Heart right ventricle (tissue), 16 donors: Measurements from ENCODE around the gene ADGRA1. TPM values are rescaled to one million over a fixed set of nuclear protein-coding genes. Genes with fewer than 3 reads are reported as not detected.
A peak's percentile ranks its signal among the peaks of the same experiment; 100 is the strongest.

Experiments used
- ATAC-seq, 8 donors: fragments of 200-7000 bp; cut with Tn5 transposase; one replicate each; pipeline ENCODE4 v1.9.1; 2020; ENCODE audit warnings: mild to moderate bottlenecking in 8 of 8, moderate library complexity in 8 of 8, moderate number of reproducible peaks in 1 of 8
- DNase-seq, 2 donors: peaks; one replicate each; pipeline ENCODE4 v3.0.0-alpha.2; 2020
- H3K27ac ChIP-seq, 10 donors: fragments of 200-600 bp; sonication (generic) in 2 of 10; one replicate each; pipeline versions ENCODE4 v1.5.0 to v1.8.0; 2020 to 2022; ENCODE audit warnings: mild to moderate bottlenecking in 3 of 10
- H3K27me3 ChIP-seq, 7 donors: fragments of 200-600 bp; one replicate each; pipeline ENCODE4 v1.8.0; 2021 to 2022; ENCODE audit warnings: mild to moderate bottlenecking in 2 of 7
- H3K36me3 ChIP-seq, 9 donors: fragments of 200-600 bp; sonication (generic) in 1 of 9; one replicate each; pipeline versions ENCODE4 v1.5.0 to v1.8.0; 2020 to 2022; ENCODE audit warnings: mild to moderate bottlenecking in 2 of 9
- H3K4me1 ChIP-seq, 9 donors: fragments of 200-600 bp; sonication (generic) in 1 of 9; one replicate each; pipeline versions ENCODE4 v1.5.0 to v1.8.0; 2020 to 2022; ENCODE audit warnings: mild to moderate bottlenecking in 4 of 9
- H3K4me3 ChIP-seq, 10 donors: fragments of 200-600 bp; sonication (generic) in 2 of 10; one replicate each; pipeline versions ENCODE4 v1.5.0 to v1.8.0; 2020 to 2022; ENCODE audit warnings: mild to moderate bottlenecking in 7 of 10, moderate library complexity in 2 of 10
- H3K9me3 ChIP-seq, 11 donors: fragments of 200-600 bp in 10 of 11; sonication (generic) in 2 of 11; one replicate each; pipeline versions ENCODE4 v1.5.0 to v1.8.0; 2013 to 2022; ENCODE audit warnings: mild to moderate bottlenecking in 2 of 11, control low read depth in 1 of 11, moderate library complexity in 1 of 11
- WGBS, 2 donors: extraction: QIAGEN DNeasy Blood & Tissue Kit; methylation state at CpG; one replicate each; pipeline ENCODE4 v1.1.7; 2013; ENCODE audit warnings: inconsistent platforms in 1 of 2; 5-methylcytosine and 5-hydroxymethylcytosine counted together
- intact Hi-C, 10 donors: fragments of 100-400 bp; cut with DNase I; formaldehyde crosslinking; loops; one replicate each; pipeline versions ENCODE4 v1.11.1 to v1.14.2; 2022
- polyA plus RNA-seq, 2 donors: library from polyadenylated mRNA; stranded (reverse); fragments of 200-250 nt; gene quantifications; one replicate each; pipeline ENCODE4 v1.2.3, GENCODE V29; 2013
- total RNA-seq, 10 donors: library from RNA; stranded (reverse); fragmentation: NEBNext Ultra II Directional in 3 of 10; extraction: Animal tissue kit (Norgen Biotek cat#: 25700) in 3 of 10; gene quantifications; one replicate each; pipeline versions ENCODE4 v1.2.1 to v1.2.4, GENCODE V29; 2021 to 2023
- TF ChIP-seq, protein P1 (sequence below), 9 donors: fragments of 200-600 bp; sonication (generic) in 2 of 9; IDR thresholded peaks; one replicate each; pipeline versions ENCODE4 v1.5.0 to v1.8.0; 2021 to 2022; ENCODE audit warnings: antibody characterized with exemption in 9 of 9, mild to moderate bottlenecking in 5 of 9, moderate library complexity in 1 of 9
- donor health status: Arrhythmogenic right ventricular cardiomyopathy.
- donor health status: ischemic (EF 13 %, LVEDD 7.1; RV severe dilation, severe dysfunction).
- donor health status: healthy with polysubstance abuse.
- donor health status: DM: no; HTN: yes; CAD: no.
- donor health status: DM: no; HTN: no; CAD: no.
- donor health status: ischemic (EF 25% LVEDD 6.9; RV normal size, moderate dysfunction).
- donor health status: ischemic (EF 25% LVEDD 5.7; RV mildly dilated, moderate dysfunction).
- donor health status: healthy.
- donor health status: DM: yes; HTN: yes; CAD: no.
- donor health status: Ischemic cardiomyopathy.
- donor health status: ischemic (EF 35%, LVEDD 5.7; RV mildly dilated, moderate dysfunction).
- donor health status: nonischemic (EF 11% LVEDD 7.7; RV severe dilation, severe dysfunction).
- donor health status: DM: yes; HTN: yes; CAD: no.
- donor health status: PGD.
- donor health status: ischemic (EF 29% LVEDD 5.4; RV normal size, mild dysfunction).
- donor health status: nonischemic (EF 23%, LVEDD 6.1; RV moderate dilation, normal function).

The ADGRA1 gene
- total and polyA plus RNA-seq, 12 donors, result under 0.01 to 0.21 (median 0.11) TPM; not detected in 6

DNA sequence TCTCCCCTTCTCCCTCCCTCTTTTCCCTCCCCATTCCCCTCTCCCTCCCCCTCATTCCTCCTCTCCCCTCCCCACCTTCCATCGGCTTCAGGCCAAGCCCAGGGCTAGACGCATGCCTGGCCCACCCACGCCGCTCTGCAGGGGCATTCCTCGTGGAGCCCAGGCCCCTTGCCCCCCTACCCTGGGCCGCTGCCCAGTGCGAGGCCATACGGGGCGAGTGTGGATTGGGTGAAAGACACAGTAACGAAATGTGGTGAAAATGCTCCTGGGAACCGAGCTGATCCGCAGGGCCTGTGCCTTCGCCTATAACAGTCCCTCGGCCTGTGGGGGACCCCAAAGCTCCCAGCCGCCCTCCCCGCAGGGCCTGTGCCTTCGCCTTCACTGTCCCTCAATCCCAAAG lies 28.3 kb downstream of the ADGRA1 start:
- Histone ChIP-seq H3K4me1 (peaks cover 0 to 6% (median 0%) of the 10 kb centered on the region in 9 donors), H3K27me3 (peaks cover 0 to 13% (median 0%) of the 10 kb centered on the region in 7 donors), H3K36me3 (no peaks in the 10 kb centered on the region), H3K27ac (no peak overlapping the region), H3K4me3 (no peak overlapping the region), H3K9me3 (peaks cover 0 to 19% (median 8%) of the 10 kb centered on the region in 11 donors)
- DNase-seq (no peak), ATAC-seq (no peak)
- intact Hi-C loops, result no loop called here
- TF ChIP-seq, protein P1, sequence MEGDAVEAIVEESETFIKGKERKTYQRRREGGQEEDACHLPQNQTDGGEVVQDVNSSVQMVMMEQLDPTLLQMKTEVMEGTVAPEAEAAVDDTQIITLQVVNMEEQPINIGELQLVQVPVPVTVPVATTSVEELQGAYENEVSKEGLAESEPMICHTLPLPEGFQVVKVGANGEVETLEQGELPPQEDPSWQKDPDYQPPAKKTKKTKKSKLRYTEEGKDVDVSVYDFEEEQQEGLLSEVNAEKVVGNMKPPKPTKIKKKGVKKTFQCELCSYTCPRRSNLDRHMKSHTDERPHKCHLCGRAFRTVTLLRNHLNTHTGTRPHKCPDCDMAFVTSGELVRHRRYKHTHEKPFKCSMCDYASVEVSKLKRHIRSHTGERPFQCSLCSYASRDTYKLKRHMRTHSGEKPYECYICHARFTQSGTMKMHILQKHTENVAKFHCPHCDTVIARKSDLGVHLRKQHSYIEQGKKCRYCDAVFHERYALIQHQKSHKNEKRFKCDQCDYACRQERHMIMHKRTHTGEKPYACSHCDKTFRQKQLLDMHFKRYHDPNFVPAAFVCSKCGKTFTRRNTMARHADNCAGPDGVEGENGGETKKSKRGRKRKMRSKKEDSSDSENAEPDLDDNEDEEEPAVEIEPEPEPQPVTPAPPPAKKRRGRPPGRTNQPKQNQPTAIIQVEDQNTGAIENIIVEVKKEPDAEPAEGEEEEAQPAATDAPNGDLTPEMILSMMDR (IDR thresholded peaks at IDR 0.05), result no peak
- WGBS, 2 donors, result 58 to 65% methylated on average over 17 of the region's 17 CpGs

DNA sequence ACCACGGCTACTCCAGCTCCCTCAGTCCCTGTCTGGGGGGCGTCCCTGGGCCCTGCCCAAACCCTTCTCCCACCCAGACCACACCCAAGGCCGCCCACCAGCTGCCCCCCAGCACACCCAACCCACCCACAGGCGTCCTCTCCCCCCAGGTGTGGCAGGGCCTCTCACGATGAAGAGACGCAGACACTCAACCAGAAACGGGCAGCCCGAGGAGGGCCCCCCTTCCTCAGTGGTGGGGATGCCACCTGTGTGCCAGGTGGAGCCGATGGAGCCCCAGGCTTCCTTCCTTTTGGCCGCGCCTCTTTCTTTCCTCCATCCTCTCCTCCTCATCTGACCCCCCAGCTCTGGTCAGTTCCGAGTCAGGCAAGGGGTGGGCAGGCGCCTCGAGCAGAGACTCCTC lies 28.7 kb downstream of the ADGRA1 start:
- H3K27me3 ChIP-seq, result peaks cover 0 to 13% (median 0%) of the 10 kb centered on the region in 7 donors
- DNase-seq, result no peak
- intact Hi-C loops, result no loop called here
- TF ChIP-seq, protein P1 (IDR thresholded peaks at IDR 0.05), result no peak
- no peaks in the 10 kb centered on the region for H3K36me3 ChIP-seq
- no peak overlapping the region for H3K4me3 ChIP-seq
- WGBS, 2 donors, result 71 to 78% methylated on average over 13 to 14 of the region's 14 CpGs
- ATAC-seq, result no peak
- H3K4me1 ChIP-seq, result peaks cover 0 to 6% (median 0%) of the 10 kb centered on the region in 9 donors
- H3K27ac ChIP-seq, result no peak overlapping the region
- peaks cover 0 to 19% (median 8%) of the 10 kb centered on the region in 11 donors for H3K9me3 ChIP-seq

DNA sequence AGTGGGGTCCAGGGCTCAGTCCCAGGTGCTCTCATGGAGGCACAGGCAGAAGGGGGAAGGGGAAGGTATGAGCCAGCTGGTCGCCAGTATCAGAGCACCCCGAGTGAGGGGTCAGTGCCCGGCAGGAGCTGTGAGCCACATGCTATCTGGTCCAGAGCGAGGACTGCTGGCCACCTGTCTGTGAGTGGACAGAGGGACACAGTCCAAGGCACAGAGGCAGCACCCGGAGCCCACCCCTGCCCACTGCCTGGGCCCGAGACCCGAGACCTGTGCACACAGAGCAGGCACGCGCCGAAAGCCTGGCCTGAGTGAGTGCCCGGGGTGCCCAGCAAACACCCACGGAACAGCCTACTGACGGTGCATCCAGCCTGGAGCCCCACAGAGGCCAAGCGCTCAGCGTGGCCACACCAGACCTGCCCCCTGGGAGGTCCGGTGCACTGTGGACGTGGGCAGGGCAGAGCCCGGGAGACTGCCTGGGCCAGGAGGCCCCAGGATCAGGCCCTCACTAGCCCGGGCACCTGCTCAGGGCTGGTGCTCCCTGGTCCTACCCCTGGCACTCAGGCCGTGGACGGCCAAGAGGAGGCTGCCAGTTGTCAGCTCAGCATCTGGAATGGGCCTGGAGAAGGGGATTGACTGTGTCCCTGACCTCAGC lies 29.4 kb downstream of the ADGRA1 start:
- H3K27me3 ChIP-seq, result peaks cover 0 to 13% (median 0%) of the 10 kb centered on the region in 7 donors
- H3K9me3 ChIP-seq, result peaks cover 0 to 19% (median 8%) of the 10 kb centered on the region in 11 donors
- DNase-seq (no peak), ATAC-seq (peak in 1 of 8 donors; percentile 14)
- TF ChIP-seq, protein P1 (IDR thresholded peaks at IDR 0.05), result no peak
- no peaks in the 10 kb centered on the region for H3K36me3 ChIP-seq
- intact Hi-C loops, result no loop called here
- peaks cover 0 to 6% (median 0%) of the 10 kb centered on the region in 9 donors for H3K4me1 ChIP-seq
- 85 to 95% methylated on average over 21 of the region's 21 CpGs for WGBS, 2 donors
- no peak overlapping the region for H3K4me3 ChIP-seq
- peak overlapping the region in 7 of 10 donors; percentile 41 to 79 (median 49) for H3K27ac ChIP-seq

DNA sequence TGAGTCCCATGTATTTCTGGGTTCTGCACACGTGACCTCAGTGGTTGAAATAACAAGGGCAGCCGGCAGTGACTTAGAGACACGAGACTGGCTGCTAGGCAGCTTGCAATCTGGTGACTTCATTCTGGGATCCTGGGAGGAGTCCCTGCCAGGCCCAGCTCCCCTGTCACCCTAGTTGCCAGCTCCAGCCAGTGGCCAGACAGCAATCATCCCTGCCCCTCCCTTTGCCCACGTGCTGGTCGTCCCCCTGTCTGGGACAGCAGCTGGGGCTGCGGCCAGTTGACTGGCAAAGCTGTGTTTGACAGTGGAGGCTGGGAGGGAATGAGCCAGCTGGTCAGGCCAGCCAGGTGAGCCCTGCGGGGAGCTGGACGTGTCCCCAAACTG lies 30.0 kb downstream of the ADGRA1 start:
- H3K27me3 ChIP-seq, result peaks cover 0 to 13% (median 0%) of the 10 kb centered on the region in 7 donors
- DNase-seq (peak; percentile 34 to 71), ATAC-seq (peak; percentile 69 to 90 (median 87))
- peak overlapping the region in 5 of 10 donors; percentile 41 to 79 (median 78) for H3K27ac ChIP-seq
- intact Hi-C loops, result no loop called here
- H3K4me3 ChIP-seq, result no peak overlapping the region
- H3K4me1 ChIP-seq, result peaks cover 0 to 6% (median 0%) of the 10 kb centered on the region in 9 donors
- TF ChIP-seq, protein P1 (IDR thresholded peaks at IDR 0.05), result no peak
- WGBS, 2 donors, result 63 to 69% methylated on average over 8 of the region's 8 CpGs
- no peaks in the 10 kb centered on the region for H3K36me3 ChIP-seq
- H3K9me3 ChIP-seq, result peaks cover 0 to 19% (median 8%) of the 10 kb centered on the region in 11 donors
